DMS153 (cell line): ENCODE results near the gene AGMO.

Experiments
- DNase-seq: peaks from one replicate; lab custom pipeline; 2025; lab: John Stamatoyannopoulos, UW

The AGMO gene

GRCh38 chr7:15397159-15397550, 164.7 kb downstream of the AGMO start:
- no peak for DNase-seq

GRCh38 chr7:15396210-15397158, 165.3 kb downstream of the AGMO start:
- no peak for DNase-seq

GRCh38 chr7:15389073-15389472, 172.7 kb downstream of the AGMO start:
- DNase-seq, result no peak

GRCh38 chr7:15378494-15379145, 183.2 kb downstream of the AGMO start:
- no peak for DNase-seq

- no peak for DNase-seq
Observed at GRCh38 chr7:15376600-15376999, 185.2 kb downstream of the AGMO start.

GRCh38 chr7:15370441-15370840, 191.4 kb downstream of the AGMO start:
- DNase-seq, result no peak

GRCh38 chr7:15368653-15369052, 193.2 kb downstream of the AGMO start:
- DNase-seq, result no peak

GRCh38 chr7:15367897-15368296, 193.9 kb downstream of the AGMO start:
- no peak for DNase-seq

- no peak for DNase-seq
Observed at GRCh38 chr7:15358112-15358511, 203.7 kb downstream of the AGMO start.

- no peak for DNase-seq
Observed at GRCh38 chr7:15352421-15353206, 209.2 kb downstream of the AGMO start.

GRCh38 chr7:15345216-15345615, 216.6 kb downstream of the AGMO start:
- no peak for DNase-seq

- no peak for DNase-seq
Observed at GRCh38 chr7:15341817-15342216, 220.0 kb downstream of the AGMO start.

GRCh38 chr7:15336146-15336545, 225.7 kb downstream of the AGMO start:
- no peak for DNase-seq

GRCh38 chr7:15335390-15335789, 226.4 kb downstream of the AGMO start:
- DNase-seq, result no peak

GRCh38 chr7:15334536-15335263, 227.1 kb downstream of the AGMO start:
- peak; percentile 94 for DNase-seq

GRCh38 chr7:15332956-15333355, 228.9 kb downstream of the AGMO start:
- peak; percentile 69 for DNase-seq

GRCh38 chr7:15330943-15331342, 230.9 kb downstream of the AGMO start:
- DNase-seq, result no peak

GRCh38 chr7:15327001-15327400, 234.8 kb downstream of the AGMO start:
- DNase-seq, result no peak

- peak; percentile 54 for DNase-seq
Observed at GRCh38 chr7:15326044-15326644, 235.7 kb downstream of the AGMO start.

GRCh38 chr7:15323550-15323949, 238.3 kb downstream of the AGMO start:
- DNase-seq, result no peak

GRCh38 chr7:15317215-15317614, 244.6 kb downstream of the AGMO start:
- peak; percentile 65 for DNase-seq
